MCF 10A (cell line): ENCODE data around the gene STAM. TPM values are rescaled to one million over a fixed set of nuclear protein-coding genes. Genes with fewer than 3 reads are reported as not detected.

ENCODE experiments used
- BruUV-seq: library from RNA; stranded (reverse); fragments of 400-500 nt; replicated peaks from 2 replicates; lab custom pipeline; 2021; lab: Mats Ljungman, UMichigan
- CTCF ChIA-PET: fragments of 300-600 bp; sonication (Branson Sonifier 250); formaldehyde crosslinking; extraction: SDS; loops from one replicate; lab custom pipeline; 2021; ENCODE audit warnings: antibody characterized with exemption, inconsistent platforms; lab: Yijun Ruan, JAX
- POLR2A ChIA-PET: fragments of 300-600, 350-650 bp; sonication (Branson Sonifier 250); formaldehyde crosslinking; extraction: SDS; loops from one replicate; lab custom pipeline; 2020; ENCODE audit warnings: antibody characterized with exemption, inconsistent platforms; lab: Yijun Ruan, JAX
- DNase-seq: peaks from one replicate; pipeline ENCODE4 v3.0.0-alpha.2; 2018; ENCODE audit not compliant: unreplicated experiment
- H3K27ac Mint-ChIP-seq: one replicate; pipeline ENCODE4 v1.8.0; 2022; ENCODE audit warnings: mild to moderate bottlenecking, low read depth, mixed read lengths; ENCODE audit not compliant: unreplicated experiment
- H3K27me3 Mint-ChIP-seq: one replicate; pipeline ENCODE4 v1.8.0; 2022; ENCODE audit warnings: mixed read lengths; ENCODE audit not compliant: insufficient read depth, unreplicated experiment
- H3K36me3 Mint-ChIP-seq: one replicate; pipeline ENCODE4 v1.8.0; 2022; ENCODE audit warnings: mild to moderate bottlenecking, moderate library complexity, mixed read lengths; ENCODE audit not compliant: insufficient read depth, unreplicated experiment
- H3K4me1 Mint-ChIP-seq: one replicate; pipeline ENCODE4 v1.8.0; 2022; ENCODE audit warnings: mixed read lengths; ENCODE audit not compliant: insufficient read depth, unreplicated experiment
- H3K4me3 Mint-ChIP-seq: one replicate; pipeline ENCODE4 v1.8.0; 2022; ENCODE audit warnings: mild to moderate bottlenecking, moderate library complexity, mixed read lengths; ENCODE audit not compliant: unreplicated experiment
- H3K9me3 Mint-ChIP-seq: one replicate; pipeline ENCODE4 v1.8.0; 2022; ENCODE audit warnings: mixed read lengths; ENCODE audit not compliant: unreplicated experiment
- intact Hi-C: fragments of 100-400 bp; cut with micrococcal nuclease; formaldehyde crosslinking; loops from 2 replicates; pipeline ENCODE4 v1.14.1; 2022
- total RNA-seq: library from RNA; stranded (reverse); gene quantifications from 2 replicates; pipeline ENCODE4 v1.2.3, GENCODE V29; 2022
- TF ChIP-seq, protein P1 (sequence below): fragments of 200-600 bp; IDR thresholded peaks from one replicate; pipeline ENCODE4 v1.8.0; 2022; ENCODE audit warnings: antibody characterized with exemption, mild to moderate bottlenecking; ENCODE audit not compliant: unreplicated experiment

Gene STAM
- total RNA-seq, 1 experiment from 2014 or later, result 35.4 TPM

DNA sequence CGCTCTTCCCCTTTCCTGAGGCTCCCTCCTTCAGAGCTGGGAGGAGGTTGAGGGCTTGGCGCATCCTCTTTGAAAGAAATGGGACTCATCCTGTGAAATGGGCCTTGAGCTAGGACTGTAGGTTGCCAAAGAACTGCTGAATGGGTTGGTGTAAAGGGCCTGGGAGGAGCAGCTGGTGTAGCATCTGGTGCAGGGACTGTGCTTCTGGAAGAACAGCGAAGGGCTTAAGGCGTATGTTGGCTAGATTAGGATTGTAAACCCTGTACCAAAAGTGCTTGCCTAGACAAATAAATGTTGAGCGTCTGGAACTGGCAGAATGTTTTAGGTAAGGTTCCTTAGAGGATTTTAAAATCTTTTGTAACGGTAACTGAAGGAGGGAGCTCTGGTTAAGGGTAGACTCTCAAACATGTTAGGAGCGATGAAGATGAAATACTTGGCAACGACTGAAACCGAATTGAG is 563 bp downstream of the STAM start:
- TF ChIP-seq, protein P1, sequence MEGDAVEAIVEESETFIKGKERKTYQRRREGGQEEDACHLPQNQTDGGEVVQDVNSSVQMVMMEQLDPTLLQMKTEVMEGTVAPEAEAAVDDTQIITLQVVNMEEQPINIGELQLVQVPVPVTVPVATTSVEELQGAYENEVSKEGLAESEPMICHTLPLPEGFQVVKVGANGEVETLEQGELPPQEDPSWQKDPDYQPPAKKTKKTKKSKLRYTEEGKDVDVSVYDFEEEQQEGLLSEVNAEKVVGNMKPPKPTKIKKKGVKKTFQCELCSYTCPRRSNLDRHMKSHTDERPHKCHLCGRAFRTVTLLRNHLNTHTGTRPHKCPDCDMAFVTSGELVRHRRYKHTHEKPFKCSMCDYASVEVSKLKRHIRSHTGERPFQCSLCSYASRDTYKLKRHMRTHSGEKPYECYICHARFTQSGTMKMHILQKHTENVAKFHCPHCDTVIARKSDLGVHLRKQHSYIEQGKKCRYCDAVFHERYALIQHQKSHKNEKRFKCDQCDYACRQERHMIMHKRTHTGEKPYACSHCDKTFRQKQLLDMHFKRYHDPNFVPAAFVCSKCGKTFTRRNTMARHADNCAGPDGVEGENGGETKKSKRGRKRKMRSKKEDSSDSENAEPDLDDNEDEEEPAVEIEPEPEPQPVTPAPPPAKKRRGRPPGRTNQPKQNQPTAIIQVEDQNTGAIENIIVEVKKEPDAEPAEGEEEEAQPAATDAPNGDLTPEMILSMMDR, result no peak
- DNase-seq, result no peak
- H3K36me3 Mint-ChIP-seq, result peaks cover 9% of the 10 kb centered on the region
- BruUV-seq, result TSS peak; percentile 45
- H3K27me3 Mint-ChIP-seq, result no peaks in the 10 kb centered on the region
- peak overlapping the region; percentile 100 for H3K27ac Mint-ChIP-seq
- intact Hi-C loops, result no loop called here
- peak overlapping the region; percentile 95 for H3K4me3 Mint-ChIP-seq
- ChIA-PET POLR2A (interaction anchor here (0.6 to 6.3 kb wide), 32 partner anchors 8 to 1015 kb away, joined by 3 to 151 read pairs (median 5); partner anchors contain the start of genes ARL5B and HACD1), CTCF (interaction anchor here (0.6 to 3.7 kb wide), 6 partner anchors 22 to 441 kb away, joined by 3 to 33 read pairs (median 6); partner anchors contain the start of gene HACD1)
- no peaks in the 10 kb centered on the region for H3K9me3 Mint-ChIP-seq
- H3K4me1 Mint-ChIP-seq, result peaks cover 12% of the 10 kb centered on the region

DNA sequence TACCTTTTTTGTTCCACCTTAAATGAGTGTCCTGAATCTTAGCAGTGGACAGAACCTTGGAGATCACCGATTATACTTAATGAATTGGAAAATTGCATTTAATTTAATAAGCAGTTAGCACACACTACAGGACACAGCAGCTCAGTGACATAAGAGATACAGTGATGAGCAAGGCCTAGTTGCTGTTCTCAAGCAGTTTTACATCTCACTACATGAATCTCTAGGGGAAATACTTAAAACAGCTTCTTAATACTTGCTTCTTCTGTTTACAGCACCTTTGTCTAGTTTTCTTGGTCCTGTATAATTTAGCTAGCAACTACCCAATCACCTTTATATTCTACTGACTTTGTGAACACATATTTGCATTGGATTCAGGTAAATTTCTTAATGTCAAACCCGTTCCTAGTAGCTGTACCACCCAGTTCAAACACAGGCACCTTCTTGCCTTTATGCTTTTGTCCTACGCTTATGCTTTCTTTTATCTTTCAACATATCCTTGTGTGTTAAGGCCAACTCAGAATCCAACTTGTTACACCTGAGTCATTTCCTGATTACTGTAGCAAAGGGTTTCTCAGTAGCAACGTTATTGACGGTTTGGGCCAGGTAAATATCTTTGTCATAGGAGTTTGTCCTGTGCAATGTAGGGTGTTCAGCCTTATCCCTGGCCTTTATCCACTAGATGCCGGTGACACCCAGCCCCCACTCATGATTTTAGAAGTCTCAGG is 1.8 kb downstream of the STAM start:
- POLR2A ChIA-PET, result interaction anchor here (0.5 to 6.3 kb wide), 9 partner anchors 11 to 48 kb away, joined by 3 to 151 read pairs (median 23); partner anchors contain the start of gene HACD1
- TF ChIP-seq, protein P1, result no peak
- intact Hi-C loops, result no loop called here
- CTCF ChIA-PET, result interaction anchor here (0.5 to 3.7 kb wide), 6 partner anchors 13 to 73 kb away, joined by 3 to 33 read pairs (median 3); no protein-coding TSS in a partner anchor
- Mint-ChIP-seq H3K4me3 (peak overlapping the region; percentile 95), H3K27me3 (no peaks in the 10 kb centered on the region), H3K9me3 (no peaks in the 10 kb centered on the region), H3K27ac (peak overlapping the region; percentile 100), H3K4me1 (peaks cover 12% of the 10 kb centered on the region), H3K36me3 (peaks cover 9% of the 10 kb centered on the region)
- TSS peak; percentile 29 for BruUV-seq
- DNase-seq, result peak; percentile 69

DNA sequence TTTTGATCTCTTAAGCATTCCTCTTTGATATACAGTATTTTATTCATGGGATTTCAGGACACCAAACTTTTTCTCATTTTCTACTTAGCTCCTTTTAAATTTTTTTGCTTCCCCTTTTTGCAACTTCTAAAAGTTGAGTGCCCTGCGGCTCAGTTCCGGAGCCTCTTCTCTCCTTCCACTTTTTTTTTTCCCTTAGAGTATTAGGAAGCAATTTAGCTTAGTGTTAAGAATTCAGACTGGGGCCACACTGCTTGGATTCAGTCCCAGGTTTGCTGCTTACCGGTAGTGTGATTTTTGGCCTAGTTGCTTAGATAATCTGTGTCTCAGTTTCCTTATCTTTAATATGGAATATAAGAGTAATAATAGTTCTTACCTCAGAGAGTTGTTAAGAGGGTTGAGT is 3.4 kb downstream of the STAM start:
- BruUV-seq, result no TSS peak
- intact Hi-C loops, result no loop called here
- POLR2A ChIA-PET, result interaction anchor here (1.0 to 6.3 kb wide), 9 partner anchors 10 to 512 kb away, joined by 3 to 151 read pairs (median 4); no protein-coding TSS in a partner anchor

More for the DNA sequence above, 3.4 kb downstream of the STAM start:
- CTCF ChIA-PET, result interaction anchor here (0.6 to 1.2 kb wide), 6 partner anchors 26 to 95 kb away, joined by 3 to 4 read pairs (median 3); no protein-coding TSS in a partner anchor
- no peak for DNase-seq
- no peaks in the 10 kb centered on the region for H3K9me3 Mint-ChIP-seq
- TF ChIP-seq, protein P1, result no peak
- no peak overlapping the region for H3K4me3 Mint-ChIP-seq
- H3K36me3 Mint-ChIP-seq, result peaks cover 14% of the 10 kb centered on the region
- H3K27me3 Mint-ChIP-seq, result no peaks in the 10 kb centered on the region
- H3K27ac Mint-ChIP-seq, result no peak overlapping the region
- H3K4me1 Mint-ChIP-seq, result peaks cover 22% of the 10 kb centered on the region
